A673 (cell line): ENCODE data around the gene PTK6. TPM values are rescaled to one million over a fixed set of nuclear protein-coding genes. Genes with fewer than 3 reads are reported as not detected.

Experiments
- BruUV-seq: library from RNA; stranded (reverse); fragments of 400-500 nt; replicated peaks from 2 replicates; lab custom pipeline; 2021; lab: Mats Ljungman, UMichigan
- CTCF ChIA-PET: fragments of 300-600 bp; sonication (Branson Sonifier 250); formaldehyde crosslinking; loops from one replicate; lab custom pipeline; 2022; ENCODE audit warnings: antibody characterized with exemption; lab: Charles Lee
- POLR2A ChIA-PET: fragments of 300-600 bp; sonication (Branson Sonifier 250); formaldehyde crosslinking; loops from one replicate; lab custom pipeline; 2022; ENCODE audit warnings: antibody characterized with exemption; ENCODE audit not compliant: low non-redundant PET; lab: Charles Lee
- DNase-seq: peaks from one replicate; pipeline ENCODE4 v3.0.0-alpha.2; 2015; ENCODE audit warnings: low spot score
- H3K27ac ChIP-seq: fragments of 200-600 bp; sonication (generic); 2 replicates; pipeline ENCODE4 v1.5.1; 2016; ENCODE audit warnings: mixed run types, low read depth, mild to moderate bottlenecking, mixed read lengths, antibody characterized with exemption, low read length; ENCODE audit not compliant: poor library complexity, severe bottlenecking
- H3K27me3 ChIP-seq: fragments of 200-600 bp; sonication (generic); replicated peaks from 2 replicates; pipeline ENCODE4 v1.6.1; 2017; ENCODE audit warnings: mixed run types, low read depth, mild to moderate bottlenecking, mixed read lengths, antibody characterized with exemption, low read length; ENCODE audit not compliant: insufficient read depth, poor library complexity
- H3K36me3 ChIP-seq: fragments of 200-600 bp; sonication (generic); 2 replicates; pipeline ENCODE4 v1.6.1; 2016; ENCODE audit warnings: mixed run types, mild to moderate bottlenecking, mixed read lengths, antibody characterized with exemption, low read length; ENCODE audit not compliant: insufficient read depth, poor library complexity, severe bottlenecking
- H3K4me1 ChIP-seq: fragments of 200-600 bp; sonication (generic); 2 replicates; pipeline ENCODE4 v1.6.1; 2017; ENCODE audit warnings: mixed run types, mild to moderate bottlenecking, mixed read lengths, antibody characterized with exemption, low read length; ENCODE audit not compliant: insufficient read depth, poor library complexity, severe bottlenecking
- H3K4me3 ChIP-seq: fragments of 200-600 bp; sonication (generic); 2 replicates; pipeline ENCODE4 v1.5.1; 2016; ENCODE audit warnings: low read depth, mixed run types, mild to moderate bottlenecking, mixed read lengths, low read length; ENCODE audit not compliant: poor library complexity, severe bottlenecking
- H3K9me3 ChIP-seq: fragments of 200-600 bp; sonication (generic); 2 replicates; pipeline ENCODE4 v1.6.1; 2016; ENCODE audit warnings: mixed run types, low read depth, mild to moderate bottlenecking, mixed read lengths, antibody characterized with exemption, low read length; ENCODE audit not compliant: poor library complexity, severe bottlenecking
- EZH2 ChIP-seq: fragments of 200-600 bp; sonication (generic); IDR thresholded peaks from 2 replicates; pipeline ENCODE4 v1.6.1; 2017; ENCODE audit warnings: borderline replicate concordance, low read depth, mild to moderate bottlenecking, mixed read lengths, antibody characterized with exemption, low read length; ENCODE audit not compliant: poor library complexity, severe bottlenecking
- intact Hi-C: fragments of 100-400 bp; cut with micrococcal nuclease; formaldehyde crosslinking; loops from one replicate; pipeline ENCODE4 v1.10.0; 2022; ENCODE audit not compliant: unreplicated experiment
- total RNA-seq: library from RNA; stranded (reverse); gene quantifications from 2 replicates; pipeline ENCODE4 v1.2.3, GENCODE V29; 2021
- TF ChIP-seq, protein P1 (sequence below): fragments of 300-800, 200-600 bp; sonication (generic); conservative IDR thresholded peaks from 2 replicates; pipeline ENCODE4 v1.5.1; 2017; ENCODE audit warnings: low read depth, mild to moderate bottlenecking, antibody characterized with exemption, low read length, moderate library complexity, mixed read lengths

PTK6 gene
- total RNA-seq, 1 experiment from 2014 or later = not detected

DNA sequence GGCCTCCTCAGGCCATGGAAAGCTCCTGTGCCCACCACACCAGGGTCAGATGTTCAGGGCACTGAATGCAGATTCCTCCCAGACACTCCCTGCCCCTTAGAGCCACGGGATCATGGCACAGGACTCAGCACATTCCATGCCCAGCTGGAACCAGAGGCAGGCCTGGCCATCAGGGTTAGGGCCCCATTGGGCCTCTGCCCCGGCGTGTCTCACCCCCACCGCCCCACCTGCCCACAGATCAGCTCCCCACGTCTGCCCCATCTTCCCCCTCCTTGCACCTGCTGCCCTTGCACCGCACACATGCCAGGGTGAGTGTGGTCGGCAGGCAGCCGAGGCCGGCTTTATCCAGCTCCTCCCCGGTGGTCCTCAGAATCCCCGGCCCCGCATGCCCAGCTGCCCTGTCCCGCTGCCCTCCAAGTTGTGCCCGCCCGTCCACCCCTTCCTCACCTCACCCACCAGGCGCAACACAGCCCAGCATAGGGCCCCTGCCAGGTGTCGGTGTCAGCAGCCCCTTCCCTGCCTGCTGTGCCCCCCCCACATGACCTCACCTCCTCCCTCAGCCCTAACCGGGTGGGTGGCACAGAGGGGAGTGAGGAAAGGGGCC lies 12.6 kb upstream of the PTK6 start:
- H3K4me1 ChIP-seq = peaks cover 14% of the 10 kb centered on the region

DNA sequence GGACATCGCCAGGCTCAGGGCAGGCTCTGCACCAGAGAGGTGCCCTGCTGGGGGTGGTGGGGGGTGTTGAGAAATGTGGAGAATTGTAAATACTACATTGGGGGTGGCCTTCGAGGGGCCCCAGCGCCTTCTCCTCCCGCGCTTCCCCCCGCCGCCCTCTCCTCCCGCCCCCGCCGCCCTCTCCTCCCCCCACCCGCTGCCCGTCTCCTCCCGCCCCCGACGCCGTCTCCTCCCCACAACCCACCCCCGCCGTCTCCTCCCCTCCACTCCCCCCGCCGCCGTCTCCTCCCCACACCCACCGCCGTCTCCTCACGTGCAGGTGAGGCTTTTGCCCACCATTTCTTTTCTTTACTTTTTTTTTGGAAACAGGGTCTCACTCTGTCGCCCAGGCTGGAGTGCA lies 11.8 kb upstream of the PTK6 start:
- BruUV-seq = no TSS peak
- Histone ChIP-seq H3K27ac (no peak overlapping the region), H3K4me1 (peaks cover 11% of the 10 kb centered on the region), H3K4me3 (no peak overlapping the region), H3K36me3 (no peaks in the 10 kb centered on the region), H3K9me3 (no peaks in the 10 kb centered on the region), H3K27me3 (peaks cover 48% of the 10 kb centered on the region)
- DNase-seq = no peak
- TF ChIP-seq, protein P1, sequence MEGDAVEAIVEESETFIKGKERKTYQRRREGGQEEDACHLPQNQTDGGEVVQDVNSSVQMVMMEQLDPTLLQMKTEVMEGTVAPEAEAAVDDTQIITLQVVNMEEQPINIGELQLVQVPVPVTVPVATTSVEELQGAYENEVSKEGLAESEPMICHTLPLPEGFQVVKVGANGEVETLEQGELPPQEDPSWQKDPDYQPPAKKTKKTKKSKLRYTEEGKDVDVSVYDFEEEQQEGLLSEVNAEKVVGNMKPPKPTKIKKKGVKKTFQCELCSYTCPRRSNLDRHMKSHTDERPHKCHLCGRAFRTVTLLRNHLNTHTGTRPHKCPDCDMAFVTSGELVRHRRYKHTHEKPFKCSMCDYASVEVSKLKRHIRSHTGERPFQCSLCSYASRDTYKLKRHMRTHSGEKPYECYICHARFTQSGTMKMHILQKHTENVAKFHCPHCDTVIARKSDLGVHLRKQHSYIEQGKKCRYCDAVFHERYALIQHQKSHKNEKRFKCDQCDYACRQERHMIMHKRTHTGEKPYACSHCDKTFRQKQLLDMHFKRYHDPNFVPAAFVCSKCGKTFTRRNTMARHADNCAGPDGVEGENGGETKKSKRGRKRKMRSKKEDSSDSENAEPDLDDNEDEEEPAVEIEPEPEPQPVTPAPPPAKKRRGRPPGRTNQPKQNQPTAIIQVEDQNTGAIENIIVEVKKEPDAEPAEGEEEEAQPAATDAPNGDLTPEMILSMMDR = no peak
- ChIA-PET POLR2A (no interaction called here), CTCF (no interaction called here)
- intact Hi-C loops = no loop called here

More for the DNA sequence above, 12.6 kb upstream of the PTK6 start:
- no peak overlapping the region for H3K4me3 ChIP-seq
- no peaks in the 10 kb centered on the region for H3K36me3 ChIP-seq
- no TSS peak for BruUV-seq
- no peaks in the 10 kb centered on the region for H3K9me3 ChIP-seq
- no peak overlapping the region for H3K27ac ChIP-seq
- intact Hi-C loops = no loop called here
- no peak for DNase-seq
- POLR2A ChIA-PET = no interaction called here
- TF ChIP-seq, protein P1 = no peak
- no peak for TF ChIP-seq EZH2
- CTCF ChIA-PET = no interaction called here
- H3K27me3 ChIP-seq = peaks cover 41% of the 10 kb centered on the region

DNA sequence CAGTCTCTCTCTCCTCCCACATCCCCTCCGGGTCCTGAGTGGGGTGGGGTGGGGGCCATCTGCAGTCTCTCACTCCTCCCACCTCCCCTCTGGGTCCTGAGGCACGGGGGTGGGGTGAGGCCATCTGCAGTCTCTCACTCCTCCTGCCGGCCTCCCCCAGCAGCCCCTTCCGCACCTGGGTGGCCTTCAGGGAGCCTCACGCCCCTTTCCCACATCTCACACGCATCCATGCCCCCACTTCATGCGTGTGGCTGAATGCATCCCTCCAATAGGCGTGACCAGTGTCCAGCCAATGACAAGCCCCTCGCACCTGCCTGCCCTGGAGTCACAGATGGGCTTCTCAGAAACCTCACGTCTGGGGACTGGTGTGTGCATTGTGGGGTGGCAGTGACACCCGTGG lies 11.4 kb upstream of the PTK6 start:
- no peak for DNase-seq
- H3K36me3 ChIP-seq = no peaks in the 10 kb centered on the region
- H3K4me1 ChIP-seq = peaks cover 6% of the 10 kb centered on the region
- H3K4me3 ChIP-seq = no peak overlapping the region
- H3K9me3 ChIP-seq = no peaks in the 10 kb centered on the region
- ChIA-PET POLR2A (no interaction called here), CTCF (no interaction called here)
- no TSS peak for BruUV-seq
- TF ChIP-seq, protein P1 = no peak
- TF ChIP-seq EZH2 = no peak
- H3K27me3 ChIP-seq = peaks cover 48% of the 10 kb centered on the region
- intact Hi-C loops = no loop called here
- H3K27ac ChIP-seq = no peak overlapping the region
